Measurements from ENCODE around the gene GABBR2. TPM values are rescaled to one million over a fixed set of nuclear protein-coding genes. Genes with fewer than 3 reads are reported as not detected.

GABBR2 gene
- total RNA-seq, 1 experiment from 2014 or later, result 0.33 TPM

DNA sequence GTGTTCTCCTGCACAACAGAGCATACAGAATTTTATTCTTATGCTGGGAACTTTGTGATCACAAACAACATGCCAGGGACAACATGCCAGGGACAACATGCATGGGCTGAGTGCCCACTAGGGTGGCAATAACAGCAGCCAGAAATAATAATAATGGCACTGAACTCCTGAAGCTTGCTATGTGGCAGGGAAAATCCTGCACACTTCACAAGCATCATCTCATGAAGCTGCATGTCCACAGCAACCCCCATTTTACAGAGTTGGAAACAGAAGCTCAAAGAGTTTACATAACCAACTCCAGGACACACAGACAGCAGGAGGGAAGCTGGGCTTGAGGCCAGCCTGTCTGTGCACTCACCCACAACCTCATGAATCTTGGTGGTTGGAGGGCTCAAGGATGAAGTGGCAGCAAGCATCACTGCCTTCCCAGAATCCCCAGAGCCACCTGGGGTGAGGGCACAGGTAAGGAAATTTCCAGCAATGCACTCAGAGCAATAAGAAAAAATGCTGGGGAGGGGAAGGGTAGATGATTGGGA, 111.4 kb downstream of the GABBR2 start:
- TF ChIP-seq, protein P1, sequence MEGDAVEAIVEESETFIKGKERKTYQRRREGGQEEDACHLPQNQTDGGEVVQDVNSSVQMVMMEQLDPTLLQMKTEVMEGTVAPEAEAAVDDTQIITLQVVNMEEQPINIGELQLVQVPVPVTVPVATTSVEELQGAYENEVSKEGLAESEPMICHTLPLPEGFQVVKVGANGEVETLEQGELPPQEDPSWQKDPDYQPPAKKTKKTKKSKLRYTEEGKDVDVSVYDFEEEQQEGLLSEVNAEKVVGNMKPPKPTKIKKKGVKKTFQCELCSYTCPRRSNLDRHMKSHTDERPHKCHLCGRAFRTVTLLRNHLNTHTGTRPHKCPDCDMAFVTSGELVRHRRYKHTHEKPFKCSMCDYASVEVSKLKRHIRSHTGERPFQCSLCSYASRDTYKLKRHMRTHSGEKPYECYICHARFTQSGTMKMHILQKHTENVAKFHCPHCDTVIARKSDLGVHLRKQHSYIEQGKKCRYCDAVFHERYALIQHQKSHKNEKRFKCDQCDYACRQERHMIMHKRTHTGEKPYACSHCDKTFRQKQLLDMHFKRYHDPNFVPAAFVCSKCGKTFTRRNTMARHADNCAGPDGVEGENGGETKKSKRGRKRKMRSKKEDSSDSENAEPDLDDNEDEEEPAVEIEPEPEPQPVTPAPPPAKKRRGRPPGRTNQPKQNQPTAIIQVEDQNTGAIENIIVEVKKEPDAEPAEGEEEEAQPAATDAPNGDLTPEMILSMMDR (IDR thresholded peaks at IDR 0.05; ENCODE audit: unreplicated experiment), result no peak
- CTCF ChIA-PET, result no interaction called here
- Mint-ChIP-seq H3K36me3 (ENCODE audit: insufficient read depth, unreplicated experiment) (no peaks in the 10 kb centered on the region), H3K4me3 (ENCODE audit: low read depth, unreplicated experiment) (no peak overlapping the region), H3K27ac (ENCODE audit: unreplicated experiment) (no peak overlapping the region), H3K4me1 (ENCODE audit: low read depth, unreplicated experiment) (no peaks in the 10 kb centered on the region), H3K9me3 (ENCODE audit: low read depth, unreplicated experiment) (no peaks in the 10 kb centered on the region), H3K27me3 (ENCODE audit: unreplicated experiment) (peaks cover 54% of the 10 kb centered on the region)
- intact Hi-C loops (cut with micrococcal nuclease; ENCODE audit: unreplicated experiment), result no loop called here
- no TSS peak for BruUV-seq (replicated peaks)
- DNase-seq, result no peak

DNA sequence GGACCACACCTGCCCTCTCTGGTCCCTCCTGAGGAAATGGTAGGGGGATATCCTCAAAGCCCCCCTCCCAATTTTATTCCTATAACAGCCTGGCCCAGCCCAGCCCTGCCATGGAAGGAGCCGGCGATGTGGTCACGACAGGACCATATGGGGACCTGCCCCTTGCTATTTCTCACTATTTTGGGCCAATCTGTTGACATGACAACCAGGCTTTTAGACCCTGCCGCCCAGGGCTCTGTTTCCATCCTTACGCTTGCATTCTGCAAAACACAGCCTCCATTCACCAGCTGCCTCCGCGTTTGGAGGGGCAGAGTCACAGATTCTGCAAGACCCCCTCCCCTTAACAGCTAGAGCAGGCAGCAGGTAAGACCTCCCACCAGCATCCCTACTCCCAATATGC, 112.2 kb downstream of the GABBR2 start:
- no TSS peak for BruUV-seq (replicated peaks)
- intact Hi-C loops (cut with micrococcal nuclease; ENCODE audit: unreplicated experiment), result no loop called here
- TF ChIP-seq, protein P1 (IDR thresholded peaks at IDR 0.05; ENCODE audit: unreplicated experiment), result no peak
- no peak overlapping the region for H3K4me3 Mint-ChIP-seq (ENCODE audit: low read depth, unreplicated experiment)
- H3K27ac Mint-ChIP-seq (ENCODE audit: unreplicated experiment), result no peak overlapping the region
- no peaks in the 10 kb centered on the region for H3K9me3 Mint-ChIP-seq (ENCODE audit: low read depth, unreplicated experiment)
- no peaks in the 10 kb centered on the region for H3K4me1 Mint-ChIP-seq (ENCODE audit: low read depth, unreplicated experiment)
- DNase-seq, result no peak
- CTCF ChIA-PET, result no interaction called here
- peaks cover 62% of the 10 kb centered on the region for H3K27me3 Mint-ChIP-seq (ENCODE audit: unreplicated experiment)
- no peaks in the 10 kb centered on the region for H3K36me3 Mint-ChIP-seq (ENCODE audit: insufficient read depth, unreplicated experiment)

DNA sequence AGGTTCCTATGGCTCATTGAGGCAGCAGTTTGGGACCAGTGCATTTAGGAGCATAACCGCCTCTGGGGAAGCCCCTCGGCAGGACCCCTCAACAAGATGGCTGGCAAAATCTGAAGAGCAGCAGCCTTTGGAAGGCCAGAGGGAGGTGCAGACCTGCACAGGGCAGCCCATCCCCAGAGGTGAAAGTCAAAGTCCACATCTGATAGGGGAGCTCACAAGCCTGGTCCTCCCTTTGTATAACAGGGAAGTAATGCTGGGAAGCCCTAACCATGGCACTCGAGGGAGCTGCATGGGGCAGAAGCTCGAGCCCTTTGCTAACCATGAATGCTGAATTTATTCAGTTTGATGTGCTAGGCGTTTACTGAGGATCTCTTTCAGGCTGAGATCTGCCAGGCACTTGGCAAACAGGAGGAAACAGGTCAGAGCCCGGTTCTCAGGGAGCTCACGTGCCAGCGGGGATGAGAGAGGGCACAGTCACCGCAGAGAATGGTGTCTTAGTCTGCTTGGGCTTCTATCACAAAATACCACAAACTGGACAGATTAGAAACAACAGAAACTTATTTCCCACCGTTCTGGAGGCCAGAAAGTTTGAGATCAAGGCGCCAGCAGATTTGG, 114.1 kb downstream of the GABBR2 start:
- no peaks in the 10 kb centered on the region for H3K36me3 Mint-ChIP-seq (ENCODE audit: insufficient read depth, unreplicated experiment)
- peaks cover 62% of the 10 kb centered on the region for H3K27me3 Mint-ChIP-seq (ENCODE audit: unreplicated experiment)
- TF ChIP-seq, protein P1 (IDR thresholded peaks at IDR 0.05; ENCODE audit: unreplicated experiment), result no peak
- H3K4me1 Mint-ChIP-seq (ENCODE audit: low read depth, unreplicated experiment), result no peaks in the 10 kb centered on the region
- BruUV-seq (replicated peaks), result no TSS peak
- CTCF ChIA-PET, result no interaction called here
- no peak overlapping the region for H3K27ac Mint-ChIP-seq (ENCODE audit: unreplicated experiment)
- H3K9me3 Mint-ChIP-seq (ENCODE audit: low read depth, unreplicated experiment), result no peaks in the 10 kb centered on the region
- no peak for DNase-seq
- no peak overlapping the region for H3K4me3 Mint-ChIP-seq (ENCODE audit: low read depth, unreplicated experiment)
- intact Hi-C loops (cut with micrococcal nuclease; ENCODE audit: unreplicated experiment), result no loop called here

DNA sequence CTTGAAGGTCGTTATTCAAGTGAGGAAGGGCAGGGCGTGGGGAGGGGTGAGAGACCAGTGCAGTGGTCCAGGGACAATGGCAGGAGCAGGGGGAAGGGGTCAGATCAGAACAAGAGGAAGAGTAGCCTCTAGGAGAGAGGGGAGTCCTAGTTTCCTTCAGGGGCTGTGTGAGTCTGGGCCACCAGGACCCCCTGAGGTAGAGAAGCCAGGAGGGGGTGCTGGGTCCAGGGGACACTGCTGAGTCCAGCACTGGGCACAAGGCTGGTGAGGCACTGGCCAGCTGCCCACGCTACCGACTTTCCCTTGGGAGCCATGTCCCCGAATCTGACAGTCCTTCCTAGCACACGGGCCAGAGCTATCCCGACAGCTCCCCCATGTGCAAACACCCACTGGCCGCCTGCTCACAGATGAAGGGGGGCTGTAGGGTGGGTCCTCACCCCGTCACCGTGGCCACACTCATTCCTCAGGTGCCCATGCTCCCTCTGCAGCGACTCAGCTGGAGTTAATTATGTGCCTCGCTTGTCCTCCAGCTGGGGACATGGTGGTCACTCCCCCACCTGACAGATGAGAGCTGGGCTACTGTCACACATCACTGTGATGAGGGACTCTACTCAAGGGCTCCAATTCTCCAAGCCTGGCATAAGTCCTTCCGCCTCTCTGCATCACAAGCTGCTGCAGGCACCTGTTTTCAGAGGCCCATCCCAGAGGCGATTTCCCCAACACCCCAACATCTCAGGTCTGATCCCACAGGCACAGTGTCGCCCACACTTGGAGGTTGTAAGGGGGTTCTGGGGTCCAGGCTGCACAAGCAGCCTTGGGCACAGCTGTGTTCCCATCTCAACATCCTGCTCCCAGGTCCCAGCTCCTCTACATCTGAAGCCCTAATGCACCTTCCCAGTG, 115.1 kb downstream of the GABBR2 start:
- intact Hi-C loops (cut with micrococcal nuclease; ENCODE audit: unreplicated experiment), result no loop called here
- CTCF ChIA-PET, result no interaction called here
- TF ChIP-seq, protein P1 (IDR thresholded peaks at IDR 0.05; ENCODE audit: unreplicated experiment), result no peak
- Mint-ChIP-seq H3K27me3 (ENCODE audit: unreplicated experiment) (peaks cover 64% of the 10 kb centered on the region), H3K4me1 (ENCODE audit: low read depth, unreplicated experiment) (no peaks in the 10 kb centered on the region), H3K27ac (ENCODE audit: unreplicated experiment) (no peak overlapping the region), H3K4me3 (ENCODE audit: low read depth, unreplicated experiment) (no peak overlapping the region), H3K9me3 (ENCODE audit: low read depth, unreplicated experiment) (no peaks in the 10 kb centered on the region), H3K36me3 (ENCODE audit: insufficient read depth, unreplicated experiment) (no peaks in the 10 kb centered on the region)
- no TSS peak for BruUV-seq (replicated peaks)
- DNase-seq, result no peak
